SK-N-SH (cell line): ENCODE results near the gene MINDY3. TPM values are rescaled to one million over a fixed set of nuclear protein-coding genes. Genes with fewer than 3 reads are reported as not detected.

Experiments used
- CTCF ChIA-PET: fragments of 300-600, 350-600 bp; formaldehyde crosslinking; extraction: SDS; loops from one replicate; lab custom pipeline; 2021; lab: Yijun Ruan, JAX
- POLR2A ChIA-PET: fragments of 350-600 bp; sonication (Branson Sonifier 250); formaldehyde crosslinking; extraction: SDS; loops from one replicate; lab custom pipeline; 2020; ENCODE audit warnings: antibody characterized with exemption, inconsistent platforms; lab: Yijun Ruan, JAX
- DNase-seq: peaks from one replicate; pipeline ENCODE4 v3.0.0; 2012
- H2AFZ ChIP-seq: fragments of 200-600 bp; sonication (generic); 2 replicates; pipeline ENCODE4 v1.8.1; 2016; ENCODE audit warnings: antibody characterized with exemption, mild to moderate bottlenecking, low read depth
- H3F3A ChIP-seq: fragments of 200-600 bp; sonication (generic); replicated peaks from 2 replicates; pipeline ENCODE3; 2016; ENCODE audit warnings: antibody characterized with exemption, mild to moderate bottlenecking; ENCODE audit not compliant: insufficient read depth
- H3K27ac ChIP-seq, 2 experiments: fragments of 200-500 bp in 1 of 2; fragments of 200-600 bp in 1 of 2; sonication (Bioruptor generic) in 1 of 2; sonication (generic), shearing (Covaris generic) in 1 of 2; 2 replicates each; pipeline versions ENCODE4 v1.5.1 to v1.6.1; 2014 to 2016; ENCODE audit warnings: low read depth in 2 of 2, inconsistent platforms in 1 of 2, low read length in 1 of 2, mild to moderate bottlenecking in 1 of 2, mixed read lengths in 1 of 2
- H3K27me3 ChIP-seq: fragments of 200-600 bp; sonication (generic), shearing (Covaris generic); 2 replicates; pipeline ENCODE4 v1.6.1; 2016; ENCODE audit warnings: mixed run types; ENCODE audit not compliant: insufficient read depth
- H3K36me3 ChIP-seq, 2 experiments: fragments of 200-500 bp in 1 of 2; fragments of 200-600 bp in 1 of 2; sonication (Bioruptor generic) in 1 of 2; sonication (generic) in 1 of 2; replicated peaks in 1 of 2; 2 replicates each; pipeline versions ENCODE3 to v1.5.1; 2014 to 2016; ENCODE audit warnings: low read length in 1 of 2, mild to moderate bottlenecking in 1 of 2; ENCODE audit not compliant: insufficient read depth in 2 of 2, control insufficient read depth in 1 of 2
- H3K4me1 ChIP-seq, 2 experiments: fragments of 200-500 bp in 1 of 2; fragments of 200-600 bp in 1 of 2; sonication (Bioruptor generic) in 1 of 2; sonication (generic), shearing (Covaris generic) in 1 of 2; 2 replicates each; pipeline versions ENCODE4 v1.5.1 to v1.6.1; 2014 to 2016; ENCODE audit warnings: low read depth in 1 of 2, low read length in 1 of 2, mixed run types in 1 of 2; ENCODE audit not compliant: insufficient read depth in 2 of 2, control insufficient read depth in 1 of 2
- H3K4me2 ChIP-seq: fragments of 200-600 bp; sonication (generic), shearing (Covaris generic); 2 replicates; pipeline ENCODE4 v1.6.1; 2017; ENCODE audit warnings: mixed run types
- H3K4me3 ChIP-seq, 2 experiments: fragments of 200-500 bp in 1 of 2; fragments of 200-600 bp in 1 of 2; sonication (Bioruptor generic) in 1 of 2; sonication (generic), shearing (Covaris generic) in 1 of 2; 2 replicates each; pipeline versions ENCODE4 v1.5.1 to v1.8.1; 2014 to 2016; ENCODE audit warnings: low read depth in 2 of 2, inconsistent platforms in 1 of 2, low read length in 1 of 2, mild to moderate bottlenecking in 1 of 2, mixed read lengths in 1 of 2, moderate library complexity in 1 of 2
- H3K79me2 ChIP-seq: fragments of 200-600 bp; sonication (generic); 2 replicates; pipeline ENCODE4 v1.8.1; 2017; ENCODE audit warnings: mild to moderate bottlenecking; ENCODE audit not compliant: insufficient read depth
- H3K9ac ChIP-seq: fragments of 200-600 bp; sonication (generic); 2 replicates; pipeline ENCODE4 v1.6.1; 2017; ENCODE audit warnings: mixed run types
- H3K9me2 ChIP-seq: fragments of 200-600 bp; sonication (generic); 2 replicates; pipeline ENCODE4 v1.6.1; 2017; ENCODE audit warnings: mixed run types
- H3K9me3 ChIP-seq: fragments of 200-600 bp; sonication (generic); 2 replicates; pipeline ENCODE4 v1.6.1; 2017; ENCODE audit warnings: mixed run types, mild to moderate bottlenecking, moderate library complexity
- H4K20me1 ChIP-seq: fragments of 200-600 bp; sonication (generic); 2 replicates; pipeline ENCODE4 v1.6.1; 2017; ENCODE audit warnings: mild to moderate bottlenecking, mixed run types; ENCODE audit not compliant: insufficient read depth
- EZH2phosphoT487 ChIP-seq: fragments of 200-600 bp; sonication (generic); IDR thresholded peaks from 2 replicates; pipeline ENCODE4 v1.6.1; 2017; ENCODE audit warnings: low read depth, mixed run types, mild to moderate bottlenecking, antibody characterized with exemption, moderate library complexity, borderline replicate concordance
- GATA2 ChIP-seq: sonication (generic); formaldehyde crosslinking; IDR thresholded peaks from 2 replicates; pipeline ENCODE4 v1.5.0; 2020; ENCODE audit warnings: mild to moderate bottlenecking, missing genetic modification reagents
- NFIC ChIP-seq: IDR thresholded peaks from 2 replicates; pipeline ENCODE4 v1.4.0; 2012; ENCODE audit warnings: borderline replicate concordance
- PBX3 ChIP-seq: IDR thresholded peaks from 2 replicates; pipeline ENCODE4; 2012
- REST ChIP-seq: IDR thresholded peaks from 2 replicates; pipeline ENCODE4 v1.6.1; 2012; ENCODE audit warnings: mild to moderate bottlenecking, low read depth, low read length, moderate library complexity
- TCF12 ChIP-seq: IDR thresholded peaks from 2 replicates; pipeline ENCODE4 v1.4.0; 2012
- USF2 ChIP-seq: fragments of 150-350 bp; IDR thresholded peaks from 2 replicates; pipeline ENCODE4 v1.6.1; 2017; ENCODE audit warnings: antibody characterized with exemption, low read length, low read depth, borderline replicate concordance
- WGBS: methylation state at CpG from one replicate; pipeline ENCODE4 v1.1.6; 2017; ENCODE audit warnings: low lambda C conversion rate; 5-methylcytosine and 5-hydroxymethylcytosine counted together
- polyA plus RNA-seq, 3 experiments: library from polyadenylated mRNA; depleted of rRNA; stranded (reverse); fragments of >200 nt; gene quantifications; 2 replicates each; pipeline ENCODE4 v1.2.3, GENCODE V29; 2012
- TF ChIP-seq, protein P1 (sequence below): fragments of 150-350 bp; IDR thresholded peaks from 2 replicates; pipeline ENCODE4 v1.6.1; 2016; ENCODE audit warnings: mild to moderate bottlenecking, low read depth, low read length

The MINDY3 gene
- polyA plus RNA-seq, 1 of the 3 experiments (the other 2 are of a cell fraction) = 9.5 TPM

- H3K9me2 ChIP-seq = no peaks in the 10 kb centered on the region
- no peaks in the 10 kb centered on the region for H3K9me3 ChIP-seq
- no peaks in the 10 kb centered on the region for H4K20me1 ChIP-seq
- H3K27ac ChIP-seq = no peak overlapping the region
- WGBS = 96% methylated on average over 6 of the region's 6 CpGs
- H3K27me3 ChIP-seq = no peaks in the 10 kb centered on the region
- TF ChIP-seq REST = no peak
- TF ChIP-seq TCF12 = no peak
- TF ChIP-seq EZH2phosphoT487 = no peak
- TF ChIP-seq, protein P1, sequence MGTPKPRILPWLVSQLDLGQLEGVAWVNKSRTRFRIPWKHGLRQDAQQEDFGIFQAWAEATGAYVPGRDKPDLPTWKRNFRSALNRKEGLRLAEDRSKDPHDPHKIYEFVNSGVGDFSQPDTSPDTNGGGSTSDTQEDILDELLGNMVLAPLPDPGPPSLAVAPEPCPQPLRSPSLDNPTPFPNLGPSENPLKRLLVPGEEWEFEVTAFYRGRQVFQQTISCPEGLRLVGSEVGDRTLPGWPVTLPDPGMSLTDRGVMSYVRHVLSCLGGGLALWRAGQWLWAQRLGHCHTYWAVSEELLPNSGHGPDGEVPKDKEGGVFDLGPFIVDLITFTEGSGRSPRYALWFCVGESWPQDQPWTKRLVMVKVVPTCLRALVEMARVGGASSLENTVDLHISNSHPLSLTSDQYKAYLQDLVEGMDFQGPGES = no peak
- H2AFZ ChIP-seq = no peak overlapping the region
- no peak for DNase-seq
- peaks cover 22 to 23% of the 10 kb centered on the region in 2 experiments for H3K36me3 ChIP-seq
- H3K4me2 ChIP-seq = no peak overlapping the region
- CTCF ChIA-PET = interaction anchor here (1.6 kb wide), 2 partner anchors 230 to 375 kb away, joined by 4 to 6 read pairs; no protein-coding TSS in a partner anchor
- no peak overlapping the region for H3K4me3 ChIP-seq
- POLR2A ChIA-PET = no interaction called here
- no peak overlapping the region for H3K9ac ChIP-seq
- H3K79me2 ChIP-seq = no peaks in the 10 kb centered on the region
- H3K4me1 ChIP-seq = no peaks in the 10 kb centered on the region; a peak in 1 of 4 replicates
- no peaks in the 10 kb centered on the region for H3F3A ChIP-seq
These were observed 45.7 kb downstream of the MINDY3 start for GRCh38 chr10:15814565-15814964.

DNA sequence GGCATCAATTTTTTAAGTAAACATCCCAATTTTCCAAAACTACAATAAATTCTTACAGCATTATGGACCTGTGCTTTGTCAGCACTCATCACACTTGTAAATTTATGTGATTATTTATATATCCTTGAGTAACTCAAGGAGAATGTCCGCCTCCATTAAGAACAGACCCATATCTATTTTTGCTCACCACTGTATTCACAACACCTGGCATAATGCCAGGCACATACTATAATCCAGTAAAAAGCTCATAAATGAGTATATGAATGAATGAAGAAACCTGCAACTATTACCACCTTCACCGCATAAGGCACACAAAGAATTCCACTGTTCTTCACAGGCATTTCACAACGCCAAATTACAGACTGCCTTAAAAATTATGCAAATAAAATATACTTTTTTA lies 46.9 kb downstream of the MINDY3 start:
- Histone ChIP-seq H3K4me2 (no peak overlapping the region), H3K36me3 (peaks cover 28 to 31% of the 10 kb centered on the region in 2 experiments), H4K20me1 (no peaks in the 10 kb centered on the region), H3K4me3 (no peak overlapping the region), H3K79me2 (no peaks in the 10 kb centered on the region), H2AFZ (no peak overlapping the region), H3K4me1 (no peaks in the 10 kb centered on the region; a peak in 1 of 4 replicates), H3K27me3 (no peaks in the 10 kb centered on the region), H3K9me2 (no peaks in the 10 kb centered on the region), H3F3A (no peaks in the 10 kb centered on the region), H3K27ac (no peak overlapping the region), H3K9me3 (no peaks in the 10 kb centered on the region), H3K9ac (no peak overlapping the region)
- WGBS = 99% methylated on average over 3 of the region's 3 CpGs
- TF ChIP-seq GATA2 (no peak), NFIC (peak; percentile 25; the same call in 1 of the 2 replicates), USF2 (no peak), PBX3 (0 out of 2 replicates have a peak, but pooled peaks have one; percentile 21)
- no peak for DNase-seq
- CTCF ChIA-PET = interaction anchor here (0.8 kb wide), 1 partner anchor 228 kb away, joined by 3 read pairs; no protein-coding TSS in a partner anchor
- POLR2A ChIA-PET = no interaction called here
